Cardiac fibroblast (primary cell): Measurements from ENCODE around the gene MAPKAPK5.
A peak's percentile ranks its signal among the peaks of the same experiment; 100 is the strongest.

Experiments used
- DNase-seq, 2 donors: peaks; one replicate each; pipeline versions ENCODE4 v3.0.0 to v3.0.0-alpha.2; 2010; ENCODE audit warnings: low read depth in 2 of 2
- H3K4me3 ChIP-seq, 2 donors: replicated peaks in 1 of 2; 1 replicate in 1 of 2; 2 replicates in 1 of 2; pipeline ENCODE4 v1.5.1; 2011; ENCODE audit warnings: low read depth in 2 of 2, low read length in 2 of 2, mild to moderate bottlenecking in 2 of 2, moderate library complexity in 1 of 2
- CTCF ChIP-seq: IDR thresholded peaks from one replicate; pipeline ENCODE4 v1.5.1; 2011; ENCODE audit warnings: low read depth, mild to moderate bottlenecking, low read length, inconsistent platforms

MAPKAPK5 gene

GRCh38 chr12:111841750-111842555, at the start of gene MAPKAPK5:
TSS of gene MAPKAPK5 (plus strand) at chr12:111842228. CDS start at chr12:111842734, 506 bp downstream.
- peak; percentile 96 for DNase-seq
- TF ChIP-seq CTCF, result no peak
- peak within 1 kb of the TSS; percentile 66 to 97 for H3K4me3 ChIP-seq

GRCh38 chr12:111792856-111793235, 49.2 kb upstream of the MAPKAPK5 start:
- TF ChIP-seq CTCF, result no peak
- DNase-seq, result no peak
- H3K4me3 ChIP-seq, result no peak overlapping the region

GRCh38 chr12:111798182-111798581, 43.8 kb upstream of the MAPKAPK5 start:
- no peak overlapping the region for H3K4me3 ChIP-seq
- no peak for DNase-seq
- TF ChIP-seq CTCF, result no peak

- no peak for DNase-seq
- TF ChIP-seq CTCF, result no peak
- no peak overlapping the region for H3K4me3 ChIP-seq
These were observed 42.3 kb upstream of the MAPKAPK5 start for GRCh38 chr12:111799758-111800157.

GRCh38 chr12:111803038-111803626, 38.9 kb upstream of the MAPKAPK5 start:
- no peak for DNase-seq
- no peak for TF ChIP-seq CTCF
- H3K4me3 ChIP-seq, result no peak overlapping the region

GRCh38 chr12:111803851-111804250, 38.2 kb upstream of the MAPKAPK5 start:
- no peak for TF ChIP-seq CTCF
- no peak overlapping the region for H3K4me3 ChIP-seq
- no peak for DNase-seq
